ENCODE data around the gene ZNF197.

GRCh38 chr3:44601749-44602148 lies 23.1 kb upstream of the ZNF197 start:
- TF ChIP-seq PATZ1 (CRISPR knock-in tag; IDR thresholded peaks at IDR 0.05; ENCODE audit: borderline replicate concordance) (no peak), PPARA (CRISPR knock-in tag; IDR thresholded peaks at IDR 0.05; ENCODE audit: borderline replicate concordance) (no peak), BACH2 (CRISPR knock-in tag; IDR thresholded peaks at IDR 0.05; ENCODE audit: borderline replicate concordance) (no peak), ZFP3 (CRISPR knock-in tag; IDR thresholded peaks at IDR 0.05) (no peak)

All from SK-N-SH treated with all-trans-retinoic acid at 6 μM for 48 hours (cell line).